Measurements from ENCODE around the gene DDX20.

GRCh38 chr1:111792249-111792648 lies 36.5 kb downstream of the DDX20 start:
- TF ChIP-seq EZH2 (IDR thresholded peaks at IDR 0.05; ENCODE audit: insufficient read depth, poor library complexity, severe bottlenecking) = no peak
- no peak for TF ChIP-seq EZH2phosphoT487 (IDR thresholded peaks at IDR 0.05; ENCODE audit: insufficient read depth, low read depth)
